Measurements from ENCODE around the gene CLEC18B.
A peak's percentile ranks its signal among the peaks of the same experiment; 100 is the strongest.
"Not testable (repeated sequence)": the region's sequence is repeated elsewhere in the genome, so short reads cannot be mapped to it uniquely, and the experiment has no call there.

The CLEC18B gene

GRCh38 chr16:74447578-74447977 is 26.3 kb upstream of the CLEC18B start:
- DNase-seq (ENCODE audit: low read depth), result no peak
- no peak overlapping the region for H3K4me3 ChIP-seq (ENCODE audit: control insufficient read depth, low read depth, low read length)
- no peak for TF ChIP-seq CTCF (conservative IDR thresholded peaks at IDR 0.05; ENCODE audit: control insufficient read depth, insufficient read depth, low read depth, low read length)

GRCh38 chr16:74446866-74447265 is 25.6 kb upstream of the CLEC18B start:
- H3K4me3 ChIP-seq (ENCODE audit: control insufficient read depth, low read depth, low read length), result no peak overlapping the region
- DNase-seq (ENCODE audit: low read depth), result no peak
- TF ChIP-seq CTCF (conservative IDR thresholded peaks at IDR 0.05; ENCODE audit: control insufficient read depth, insufficient read depth, low read depth, low read length), result no peak

- not testable (repeated sequence) for H3K4me3 ChIP-seq (ENCODE audit: control insufficient read depth, low read depth, low read length)
These were observed 22.5 kb upstream of the CLEC18B start for GRCh38 chr16:74443624-74444346.

GRCh38 chr16:74439685-74440084 is 18.4 kb upstream of the CLEC18B start:
- H3K4me3 ChIP-seq (ENCODE audit: control insufficient read depth, low read depth, low read length), result no peak overlapping the region
- no peak for TF ChIP-seq CTCF (conservative IDR thresholded peaks at IDR 0.05; ENCODE audit: control insufficient read depth, insufficient read depth, low read depth, low read length)
- DNase-seq (ENCODE audit: low read depth), result no peak

More at GRCh38 chr16:74443624-74444346, 22.5 kb upstream of the CLEC18B start:
- DNase-seq (ENCODE audit: low read depth), result not testable (repeated sequence)

GRCh38 chr16:74438492-74438979 is 17.3 kb upstream of the CLEC18B start:
- DNase-seq (ENCODE audit: low read depth), result no peak
- no peak overlapping the region for H3K4me3 ChIP-seq (ENCODE audit: control insufficient read depth, low read depth, low read length)
- TF ChIP-seq CTCF (conservative IDR thresholded peaks at IDR 0.05; ENCODE audit: control insufficient read depth, insufficient read depth, low read depth, low read length), result no peak

- no peak overlapping the region for H3K4me3 ChIP-seq (ENCODE audit: control insufficient read depth, low read depth, low read length)
- no peak for DNase-seq (ENCODE audit: low read depth)
- TF ChIP-seq CTCF (conservative IDR thresholded peaks at IDR 0.05; ENCODE audit: control insufficient read depth, insufficient read depth, low read depth, low read length), result no peak
These were observed 10.2 kb upstream of the CLEC18B start for GRCh38 chr16:74431516-74431915.

GRCh38 chr16:74430036-74430712 is 8.9 kb upstream of the CLEC18B start:
- peak; percentile 53 for TF ChIP-seq CTCF (conservative IDR thresholded peaks at IDR 0.05; ENCODE audit: control insufficient read depth, insufficient read depth, low read depth, low read length)
- not testable (repeated sequence) for H3K4me3 ChIP-seq (ENCODE audit: control insufficient read depth, low read depth, low read length)
- peak; percentile 45 for DNase-seq (ENCODE audit: low read depth)

GRCh38 chr16:74428493-74428892 is 7.2 kb upstream of the CLEC18B start:
- DNase-seq (ENCODE audit: low read depth); H3K4me3 ChIP-seq (ENCODE audit: control insufficient read depth, low read depth, low read length): not testable (repeated sequence)

GRCh38 chr16:74425751-74426150 is 4.5 kb upstream of the CLEC18B start:
- DNase-seq (ENCODE audit: low read depth); H3K4me3 ChIP-seq (ENCODE audit: control insufficient read depth, low read depth, low read length): not testable (repeated sequence)

- not testable (repeated sequence) for H3K4me3 ChIP-seq (ENCODE audit: control insufficient read depth, low read depth, low read length); DNase-seq (ENCODE audit: low read depth)
These were observed 2.4 kb upstream of the CLEC18B start for GRCh38 chr16:74423721-74424120.

- DNase-seq (ENCODE audit: low read depth); H3K4me3 ChIP-seq (ENCODE audit: control insufficient read depth, low read depth, low read length): not testable (repeated sequence)
These were observed 808 bp upstream of the CLEC18B start for GRCh38 chr16:74422086-74422485.
